Measurements from ENCODE around the gene RIC8A.

GRCh38 chr11:256952-257737, 49.6 kb downstream of the RIC8A start:
- no peak for TF ChIP-seq ATF3 (IDR thresholded peaks at IDR 0.05; ENCODE audit: borderline replicate concordance, extremely low read depth, low read depth, low read length)
- TF ChIP-seq CTCF (IDR thresholded peaks at IDR 0.05 in 2 of 3, conservative IDR thresholded peaks at IDR 0.05 in 1 of 3; ENCODE audit: control insufficient read depth in 2 of 3, extremely low read depth in 1 of 3, insufficient read depth in 1 of 3, low read depth in 3 of 3, low read length in 3 of 3), result no peak
- TF ChIP-seq TAF1 (IDR thresholded peaks at IDR 0.05; ENCODE audit: borderline replicate concordance, low read depth, low read length), result no peak
- no peak for TF ChIP-seq ZBTB4 (CRISPR knock-in tag; IDR thresholded peaks at IDR 0.05)
- no peak for TF ChIP-seq NRF1 (conservative IDR thresholded peaks at IDR 0.05; ENCODE audit: low read depth, low read length)
- TF ChIP-seq REST (IDR thresholded peaks at IDR 0.05; ENCODE audit: low read depth, low read length), result no peak
- TF ChIP-seq ETV6 (conservative IDR thresholded peaks at IDR 0.05 in 1 of 2, IDR thresholded peaks at IDR 0.05 in 1 of 2; ENCODE audit: borderline replicate concordance in 1 of 2, low read depth in 1 of 2), result no peak; a peak in 1 of 4 replicates
- no peak for TF ChIP-seq CREB1 (IDR thresholded peaks at IDR 0.05; ENCODE audit: low read depth)
- no peak for TF ChIP-seq EZH2 (IDR thresholded peaks at IDR 0.05; ENCODE audit: borderline replicate concordance, control insufficient read depth, low read depth, low read length)
- TF ChIP-seq SREBF2 (IDR thresholded peaks at IDR 0.05; ENCODE audit: low read length), result no peak
- no peak for TF ChIP-seq POU2F2 (IDR thresholded peaks at IDR 0.05; ENCODE audit: borderline replicate concordance, low read depth, low read length)
